PC-9 (cell line): ENCODE measurements around the gene CDC42. TPM values are rescaled to one million over a fixed set of nuclear protein-coding genes. Genes with fewer than 3 reads are reported as not detected.

ENCODE experiments used
- BruUV-seq: library from RNA; stranded (reverse); fragments of 400-500 nt; replicated peaks from 2 replicates; lab custom pipeline; 2021; lab: Mats Ljungman, UMichigan
- CTCF ChIA-PET: fragments of 300-600 bp; sonication (Branson Sonifier 250); formaldehyde crosslinking; loops from one replicate; lab custom pipeline; 2022; ENCODE audit warnings: antibody characterized with exemption; lab: Charles Lee
- POLR2A ChIA-PET: fragments of 300-600 bp; sonication (Branson Sonifier 250); formaldehyde crosslinking; loops from one replicate; lab custom pipeline; 2022; ENCODE audit warnings: antibody characterized with exemption; ENCODE audit not compliant: unreplicated experiment; lab: Charles Lee
- DNase-seq, 2 experiments: peaks; one replicate each; pipeline versions ENCODE4 v3.0.0 to v3.0.0-alpha.2; 2015 to 2022; ENCODE audit warnings: mixed read lengths in 1 of 2
- H2AFZ ChIP-seq: fragments of 200-600 bp; sonication (generic); 2 replicates; pipeline ENCODE4 v1.8.1; 2017; ENCODE audit warnings: antibody characterized with exemption
- H3F3A ChIP-seq: fragments of 200-600 bp; sonication (generic); 2 replicates; pipeline ENCODE4 v1.8.1; 2017; ENCODE audit warnings: antibody characterized with exemption, mild to moderate bottlenecking, low read depth; ENCODE audit not compliant: insufficient read depth
- H3K27ac ChIP-seq: fragments of 200-600 bp; sonication (generic); 2 replicates; pipeline ENCODE4 v1.6.1; 2016; ENCODE audit warnings: mixed run types
- H3K27me3 ChIP-seq: fragments of 200-600 bp; sonication (generic); 2 replicates; pipeline ENCODE4 v1.6.1; 2016; ENCODE audit warnings: low read depth, mixed run types; ENCODE audit not compliant: insufficient read depth
- H3K36me3 ChIP-seq: fragments of 200-600 bp; sonication (generic); 2 replicates; pipeline ENCODE4 v1.6.1; 2016; ENCODE audit warnings: low read depth, mixed run types
- H3K4me1 ChIP-seq: fragments of 200-600 bp; sonication (generic); replicated peaks from 2 replicates; pipeline ENCODE4 v1.6.1; 2016; ENCODE audit warnings: mixed run types; ENCODE audit not compliant: insufficient read depth
- H3K4me2 ChIP-seq: fragments of 200-600 bp; sonication (generic); 2 replicates; pipeline ENCODE4 v1.6.1; 2017; ENCODE audit warnings: mixed run types
- H3K4me3 ChIP-seq: fragments of 200-600 bp; sonication (generic); 2 replicates; pipeline ENCODE4 v1.6.1; 2016; ENCODE audit warnings: mixed run types
- H3K79me2 ChIP-seq: fragments of 200-600 bp; sonication (generic); 2 replicates; pipeline ENCODE4 v1.6.1; 2017; ENCODE audit warnings: low read depth, mixed run types
- H3K9me2 ChIP-seq: fragments of 200-600 bp; sonication (generic); 2 replicates; pipeline ENCODE4 v1.8.1; 2017; ENCODE audit warnings: mild to moderate bottlenecking; ENCODE audit not compliant: insufficient read depth
- H3K9me3 ChIP-seq: fragments of 200-600 bp; sonication (generic); 2 replicates; pipeline ENCODE4 v1.8.1; 2016; ENCODE audit warnings: low read depth; ENCODE audit not compliant: insufficient read depth
- H4K20me1 ChIP-seq: fragments of 200-600 bp; sonication (generic); 2 replicates; pipeline ENCODE4 v1.8.1; 2017; ENCODE audit not compliant: insufficient read depth
- EZH2 ChIP-seq: fragments of 200-600 bp; sonication (generic); IDR thresholded peaks from 2 replicates; pipeline ENCODE4 v1.8.0; 2017; ENCODE audit warnings: antibody characterized with exemption, low read depth
- intact Hi-C: fragments of 100-400 bp; cut with micrococcal nuclease; formaldehyde crosslinking; loops from one replicate; pipeline ENCODE4 v1.10.0; 2022; ENCODE audit not compliant: unreplicated experiment
- total RNA-seq: library from RNA; stranded (reverse); gene quantifications from 2 replicates; pipeline ENCODE4 v1.2.3, GENCODE V29; 2021
- TF ChIP-seq, protein P1 (sequence below): fragments of 200-600 bp; sonication (generic); conservative IDR thresholded peaks from 2 replicates; pipeline ENCODE4 v1.6.1; 2017; ENCODE audit warnings: mixed run types, antibody characterized with exemption, mild to moderate bottlenecking, moderate library complexity

CDC42 gene
- total RNA-seq, 1 experiment from 2014 or later: 183 TPM

DNA sequence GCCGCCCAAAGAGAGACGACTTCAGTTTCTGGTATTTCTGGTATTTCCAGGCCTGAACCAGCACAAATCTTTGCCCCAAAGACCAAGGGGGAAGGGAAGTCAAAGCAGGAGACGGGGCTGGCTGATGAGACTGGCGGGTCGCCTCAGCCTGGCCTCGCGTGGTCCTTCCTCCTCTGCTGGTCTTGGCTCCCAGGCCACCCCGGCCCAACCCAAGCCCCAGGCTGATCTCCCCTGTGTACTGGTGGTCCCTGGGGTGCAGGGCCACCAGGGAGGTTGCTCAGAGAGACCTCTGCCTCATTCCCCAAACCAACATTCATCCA is 70.5 kb downstream of the CDC42 start:
- no peaks in the 10 kb centered on the region for H3K79me2 ChIP-seq
- H3K27ac ChIP-seq: no peak overlapping the region
- H3K4me1 ChIP-seq: no peaks in the 10 kb centered on the region
- ChIA-PET CTCF (no interaction called here), POLR2A (no interaction called here)
- intact Hi-C loops: no loop called here
- H3K36me3 ChIP-seq: no peaks in the 10 kb centered on the region
- no peak overlapping the region for H2AFZ ChIP-seq
- BruUV-seq: no TSS peak
- no peaks in the 10 kb centered on the region for H3K27me3 ChIP-seq
- H3K9me2 ChIP-seq: no peaks in the 10 kb centered on the region
- TF ChIP-seq, protein P1, sequence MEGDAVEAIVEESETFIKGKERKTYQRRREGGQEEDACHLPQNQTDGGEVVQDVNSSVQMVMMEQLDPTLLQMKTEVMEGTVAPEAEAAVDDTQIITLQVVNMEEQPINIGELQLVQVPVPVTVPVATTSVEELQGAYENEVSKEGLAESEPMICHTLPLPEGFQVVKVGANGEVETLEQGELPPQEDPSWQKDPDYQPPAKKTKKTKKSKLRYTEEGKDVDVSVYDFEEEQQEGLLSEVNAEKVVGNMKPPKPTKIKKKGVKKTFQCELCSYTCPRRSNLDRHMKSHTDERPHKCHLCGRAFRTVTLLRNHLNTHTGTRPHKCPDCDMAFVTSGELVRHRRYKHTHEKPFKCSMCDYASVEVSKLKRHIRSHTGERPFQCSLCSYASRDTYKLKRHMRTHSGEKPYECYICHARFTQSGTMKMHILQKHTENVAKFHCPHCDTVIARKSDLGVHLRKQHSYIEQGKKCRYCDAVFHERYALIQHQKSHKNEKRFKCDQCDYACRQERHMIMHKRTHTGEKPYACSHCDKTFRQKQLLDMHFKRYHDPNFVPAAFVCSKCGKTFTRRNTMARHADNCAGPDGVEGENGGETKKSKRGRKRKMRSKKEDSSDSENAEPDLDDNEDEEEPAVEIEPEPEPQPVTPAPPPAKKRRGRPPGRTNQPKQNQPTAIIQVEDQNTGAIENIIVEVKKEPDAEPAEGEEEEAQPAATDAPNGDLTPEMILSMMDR: no peak
- no peak for TF ChIP-seq EZH2
- H3F3A ChIP-seq: no peaks in the 10 kb centered on the region
- H3K4me2 ChIP-seq: no peak overlapping the region
- DNase-seq: no peak
- H3K4me3 ChIP-seq: no peak overlapping the region
- no peaks in the 10 kb centered on the region for H4K20me1 ChIP-seq
- H3K9me3 ChIP-seq: no peaks in the 10 kb centered on the region

DNA sequence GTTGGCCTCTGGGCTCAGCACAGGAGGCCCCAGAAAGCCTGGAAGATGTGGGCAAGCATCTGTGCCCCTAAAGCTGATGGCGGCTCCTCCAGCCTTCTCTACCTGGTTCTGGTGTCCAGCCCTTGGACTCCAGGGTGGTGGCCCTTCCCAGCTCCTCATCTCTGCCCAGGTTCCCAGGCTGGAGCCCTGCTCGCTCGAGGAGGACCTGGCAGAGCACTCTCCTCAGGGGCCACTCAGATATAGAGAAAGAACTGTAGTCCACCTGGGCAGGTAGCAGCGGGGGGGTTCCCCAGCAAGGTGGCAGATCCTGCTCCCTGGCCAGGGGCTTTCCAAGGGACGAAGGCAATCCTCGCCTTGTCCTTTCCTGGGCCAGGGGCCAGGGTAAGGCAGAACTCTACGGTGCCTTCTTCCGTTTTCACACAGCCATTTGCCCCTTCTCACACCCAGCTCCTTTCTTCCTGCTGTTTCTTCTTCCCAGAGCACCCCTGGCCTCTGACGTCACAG is 71.4 kb downstream of the CDC42 start:
- no peaks in the 10 kb centered on the region for H3K27me3 ChIP-seq
- no peak overlapping the region for H3K4me2 ChIP-seq
- intact Hi-C loops: no loop called here
- H3K27ac ChIP-seq: no peak overlapping the region
- H3K79me2 ChIP-seq: no peaks in the 10 kb centered on the region
- no peak overlapping the region for H2AFZ ChIP-seq
- H3K9me2 ChIP-seq: no peaks in the 10 kb centered on the region
- no peaks in the 10 kb centered on the region for H3K9me3 ChIP-seq
- TF ChIP-seq, protein P1: no peak
- TF ChIP-seq EZH2: no peak
- ChIA-PET POLR2A (no interaction called here), CTCF (interaction anchor here (0.6 to 0.7 kb wide), 2 partner anchors 157 to 292 kb away, joined by 3 to 6 read pairs; no protein-coding TSS in a partner anchor)
- no peaks in the 10 kb centered on the region for H4K20me1 ChIP-seq
- no peaks in the 10 kb centered on the region for H3K4me1 ChIP-seq
- H3K36me3 ChIP-seq: no peaks in the 10 kb centered on the region
- DNase-seq: no peak
- H3F3A ChIP-seq: no peaks in the 10 kb centered on the region
- no TSS peak for BruUV-seq
- no peak overlapping the region for H3K4me3 ChIP-seq

DNA sequence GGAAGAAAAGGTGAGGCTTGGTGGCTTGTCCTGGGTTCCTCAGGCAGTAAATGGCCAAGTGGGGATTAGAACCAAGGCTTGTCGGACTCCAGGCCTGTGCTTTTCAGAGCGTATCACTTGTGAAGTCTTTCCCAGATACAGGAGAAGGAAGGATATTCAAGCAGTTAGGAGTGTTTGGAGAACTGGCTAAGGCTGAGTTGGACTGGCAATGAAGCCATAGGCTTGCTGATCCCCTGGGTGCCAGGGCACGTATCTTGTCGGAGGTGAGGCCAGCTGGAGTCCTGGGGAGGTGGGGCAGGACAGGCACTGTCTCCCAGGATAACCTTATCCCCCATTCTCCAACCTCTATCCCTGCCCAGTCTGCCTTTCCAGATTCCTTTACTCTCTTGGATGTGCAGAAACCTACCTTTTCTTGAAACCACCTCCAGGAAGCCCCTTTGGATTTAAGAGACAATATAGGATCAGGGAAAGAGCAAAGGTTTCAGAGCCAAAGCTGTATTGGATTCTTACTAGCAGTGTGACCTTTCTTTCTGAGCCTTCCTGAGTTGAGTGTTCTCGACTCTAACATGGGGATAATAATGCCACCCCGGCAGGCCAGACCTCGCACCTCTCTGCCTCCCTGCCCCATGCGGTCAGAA is 72.2 kb downstream of the CDC42 start:
- Histone ChIP-seq H3K4me2 (no peak overlapping the region), H3K4me3 (no peak overlapping the region), H3K27me3 (no peaks in the 10 kb centered on the region), H3K27ac (no peak overlapping the region), H3K79me2 (no peaks in the 10 kb centered on the region), H2AFZ (no peak overlapping the region), H3K4me1 (no peaks in the 10 kb centered on the region), H3K36me3 (no peaks in the 10 kb centered on the region), H4K20me1 (no peaks in the 10 kb centered on the region), H3K9me2 (no peaks in the 10 kb centered on the region), H3K9me3 (no peaks in the 10 kb centered on the region), H3F3A (no peaks in the 10 kb centered on the region)
- CTCF ChIA-PET: no interaction called here
- TF ChIP-seq EZH2: no peak
- TF ChIP-seq, protein P1: no peak
- no TSS peak for BruUV-seq
- POLR2A ChIA-PET: no interaction called here
- intact Hi-C loops: no loop called here
- no peak for DNase-seq
